DOHH2 (cell line): ENCODE data around the gene FBLN2.

Source experiments
- H3F3A ChIP-seq: fragments of 200-600 bp; sonication (generic), shearing (Covaris generic); 2 replicates; pipeline ENCODE4 v1.6.0; 2016; ENCODE audit warnings: antibody characterized with exemption, mild to moderate bottlenecking; ENCODE audit not compliant: control insufficient read depth, insufficient read depth
- H3K27ac ChIP-seq: fragments of 200-600 bp; sonication (generic); 2 replicates; pipeline ENCODE4 v1.5.1; 2014; ENCODE audit warnings: low read depth, mild to moderate bottlenecking, low read length, moderate library complexity
- H3K27me3 ChIP-seq: fragments of 200-600 bp; sonication (generic); 2 replicates; pipeline ENCODE4 v1.6.1; 2014; ENCODE audit warnings: mild to moderate bottlenecking, low read length, mixed read lengths; ENCODE audit not compliant: control insufficient read depth
- H3K36me3 ChIP-seq: fragments of 200-600 bp; sonication (generic); 2 replicates; pipeline ENCODE4 v1.6.1; 2014; ENCODE audit warnings: mild to moderate bottlenecking, low read length, moderate library complexity, mixed read lengths; ENCODE audit not compliant: control insufficient read depth
- H3K4me1 ChIP-seq: fragments of 200-600 bp; sonication (generic); 2 replicates; pipeline ENCODE4 v1.6.1; 2014; ENCODE audit warnings: mild to moderate bottlenecking, low read length, mixed read lengths; ENCODE audit not compliant: control insufficient read depth
- H3K4me2 ChIP-seq: fragments of 200-600 bp; sonication (generic); 2 replicates; pipeline ENCODE4 v1.6.0; 2014; ENCODE audit warnings: mild to moderate bottlenecking, low read length, moderate library complexity
- H3K4me3 ChIP-seq: fragments of 200-600 bp; sonication (generic); 2 replicates; pipeline ENCODE4 v1.5.1; 2014; ENCODE audit warnings: mild to moderate bottlenecking, low read length, mixed read lengths
- H3K79me2 ChIP-seq: fragments of 200-600 bp; sonication (generic); 2 replicates; pipeline ENCODE4 v1.6.1; 2014; ENCODE audit warnings: mild to moderate bottlenecking, low read length, mixed read lengths; ENCODE audit not compliant: control insufficient read depth
- H3K9me2 ChIP-seq: fragments of 200-600 bp; sonication (generic); replicated peaks from 2 replicates; pipeline ENCODE4 v1.6.1; 2014; ENCODE audit warnings: mild to moderate bottlenecking, low read length, mixed read lengths; ENCODE audit not compliant: control insufficient read depth
- H3K9me3 ChIP-seq: fragments of 200-600 bp; sonication (generic); 2 replicates; pipeline ENCODE4 v1.6.1; 2014; ENCODE audit warnings: antibody characterized with exemption, low read length, mixed read lengths; ENCODE audit not compliant: control insufficient read depth, insufficient read depth
- H4K20me1 ChIP-seq: fragments of 200-600 bp; sonication (generic); 2 replicates; pipeline ENCODE4 v1.6.0; 2014; ENCODE audit warnings: low read depth, mild to moderate bottlenecking, antibody characterized with exemption, low read length, moderate library complexity; ENCODE audit not compliant: control insufficient read depth, insufficient read depth
- EZH2phosphoT487 ChIP-seq: fragments of 200-600 bp; sonication (generic); IDR thresholded peaks from 2 replicates; pipeline ENCODE4 v1.6.1; 2017; ENCODE audit warnings: borderline replicate concordance, mild to moderate bottlenecking, antibody characterized with exemption, low read length, moderate library complexity, mixed read lengths
- TF ChIP-seq, protein P1 (sequence below): fragments of 200-600 bp; sonication (generic); IDR thresholded peaks from one replicate; pipeline ENCODE4 v1.5.1; 2014; ENCODE audit warnings: antibody characterized with exemption, mild to moderate bottlenecking, low read depth, low read length; ENCODE audit not compliant: poor library complexity, severe bottlenecking

The FBLN2 gene

DNA sequence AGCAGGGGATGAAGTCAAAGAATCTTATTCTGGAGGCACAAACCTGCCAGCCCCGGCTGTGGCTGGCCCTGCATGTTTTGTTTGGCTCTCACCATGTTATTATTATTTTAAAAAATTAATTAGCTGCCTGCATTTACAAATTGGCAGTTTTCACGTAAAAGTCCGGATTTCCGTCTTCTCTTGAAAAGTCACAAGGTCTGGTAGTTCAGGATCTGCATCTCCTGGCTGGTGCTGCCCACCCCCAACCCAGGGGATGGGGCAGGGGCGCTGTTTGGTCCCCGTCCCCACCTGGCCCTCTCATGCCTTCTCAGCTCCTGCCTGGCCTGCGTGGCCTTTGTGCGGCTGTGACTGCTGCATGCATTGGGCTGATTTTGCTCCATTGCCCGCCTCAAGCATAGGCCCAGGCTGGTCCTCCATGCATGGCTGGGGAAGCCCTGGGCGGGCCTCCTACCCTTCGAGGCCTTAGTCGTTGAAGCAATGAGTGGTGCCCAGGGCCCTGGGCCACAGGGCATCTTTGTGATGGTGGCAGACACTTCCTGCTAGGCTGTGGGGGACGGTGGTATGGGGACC lies 2.0 kb downstream of the FBLN2 start:
- Histone ChIP-seq H3K27ac (no peak overlapping the region), H3K4me3 (no peak overlapping the region), H3K36me3 (no peaks in the 10 kb centered on the region), H3F3A (no peaks in the 10 kb centered on the region), H3K4me1 (no peaks in the 10 kb centered on the region), H3K9me3 (no peaks in the 10 kb centered on the region), H4K20me1 (no peaks in the 10 kb centered on the region), H3K79me2 (no peaks in the 10 kb centered on the region), H3K4me2 (no peak overlapping the region), H3K27me3 (no peaks in the 10 kb centered on the region), H3K9me2 (no peaks in the 10 kb centered on the region)
- TF ChIP-seq, protein P1, sequence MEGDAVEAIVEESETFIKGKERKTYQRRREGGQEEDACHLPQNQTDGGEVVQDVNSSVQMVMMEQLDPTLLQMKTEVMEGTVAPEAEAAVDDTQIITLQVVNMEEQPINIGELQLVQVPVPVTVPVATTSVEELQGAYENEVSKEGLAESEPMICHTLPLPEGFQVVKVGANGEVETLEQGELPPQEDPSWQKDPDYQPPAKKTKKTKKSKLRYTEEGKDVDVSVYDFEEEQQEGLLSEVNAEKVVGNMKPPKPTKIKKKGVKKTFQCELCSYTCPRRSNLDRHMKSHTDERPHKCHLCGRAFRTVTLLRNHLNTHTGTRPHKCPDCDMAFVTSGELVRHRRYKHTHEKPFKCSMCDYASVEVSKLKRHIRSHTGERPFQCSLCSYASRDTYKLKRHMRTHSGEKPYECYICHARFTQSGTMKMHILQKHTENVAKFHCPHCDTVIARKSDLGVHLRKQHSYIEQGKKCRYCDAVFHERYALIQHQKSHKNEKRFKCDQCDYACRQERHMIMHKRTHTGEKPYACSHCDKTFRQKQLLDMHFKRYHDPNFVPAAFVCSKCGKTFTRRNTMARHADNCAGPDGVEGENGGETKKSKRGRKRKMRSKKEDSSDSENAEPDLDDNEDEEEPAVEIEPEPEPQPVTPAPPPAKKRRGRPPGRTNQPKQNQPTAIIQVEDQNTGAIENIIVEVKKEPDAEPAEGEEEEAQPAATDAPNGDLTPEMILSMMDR, result no peak
- no peak for TF ChIP-seq EZH2phosphoT487

DNA sequence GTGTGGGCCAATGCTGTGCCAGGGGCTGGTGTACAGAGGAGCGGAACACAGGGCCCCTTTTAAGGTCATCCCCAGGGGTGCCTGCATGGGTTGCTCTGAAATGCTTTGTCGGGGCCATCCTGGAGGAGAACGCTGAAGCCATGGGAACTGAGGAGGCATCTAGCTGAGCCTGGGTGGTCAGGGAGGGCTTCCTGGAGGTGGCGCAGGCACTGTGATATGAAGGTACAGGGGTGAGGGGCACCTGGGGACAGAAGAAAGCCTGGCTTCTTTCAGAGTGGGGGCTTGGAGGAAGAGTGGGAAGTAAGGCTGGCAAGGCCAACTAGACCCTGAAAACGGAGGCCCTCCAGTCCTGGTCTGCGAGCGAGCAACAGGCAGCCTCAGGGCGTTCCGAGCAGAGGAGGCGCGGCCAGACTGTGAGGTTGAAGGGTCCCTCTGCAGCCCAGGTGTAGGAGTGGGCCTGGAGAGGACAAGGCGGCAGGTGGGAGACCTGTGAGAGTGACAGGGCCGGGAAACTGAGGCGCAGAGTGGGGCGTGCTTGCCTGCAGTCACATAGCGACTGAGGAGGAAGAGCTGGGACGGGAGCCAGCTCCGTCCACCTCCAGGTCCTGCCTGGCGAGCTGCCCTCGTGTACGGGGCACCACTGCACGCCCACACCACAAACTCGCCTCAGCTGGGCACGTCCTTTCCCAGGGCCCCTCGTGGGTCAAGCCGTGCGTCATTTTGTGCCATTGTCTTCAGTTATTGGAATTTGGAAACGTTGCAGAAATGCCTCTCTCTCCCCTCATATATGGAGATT lies 4.1 kb downstream of the FBLN2 start:
- Histone ChIP-seq H3K36me3 (no peaks in the 10 kb centered on the region), H3K9me2 (no peaks in the 10 kb centered on the region), H3K27ac (no peak overlapping the region), H3F3A (no peaks in the 10 kb centered on the region), H3K4me2 (no peak overlapping the region), H3K4me1 (no peaks in the 10 kb centered on the region), H3K4me3 (no peak overlapping the region), H3K9me3 (no peaks in the 10 kb centered on the region), H3K79me2 (no peaks in the 10 kb centered on the region), H4K20me1 (no peaks in the 10 kb centered on the region), H3K27me3 (no peaks in the 10 kb centered on the region)
- TF ChIP-seq, protein P1, result no peak
- TF ChIP-seq EZH2phosphoT487, result no peak

DNA sequence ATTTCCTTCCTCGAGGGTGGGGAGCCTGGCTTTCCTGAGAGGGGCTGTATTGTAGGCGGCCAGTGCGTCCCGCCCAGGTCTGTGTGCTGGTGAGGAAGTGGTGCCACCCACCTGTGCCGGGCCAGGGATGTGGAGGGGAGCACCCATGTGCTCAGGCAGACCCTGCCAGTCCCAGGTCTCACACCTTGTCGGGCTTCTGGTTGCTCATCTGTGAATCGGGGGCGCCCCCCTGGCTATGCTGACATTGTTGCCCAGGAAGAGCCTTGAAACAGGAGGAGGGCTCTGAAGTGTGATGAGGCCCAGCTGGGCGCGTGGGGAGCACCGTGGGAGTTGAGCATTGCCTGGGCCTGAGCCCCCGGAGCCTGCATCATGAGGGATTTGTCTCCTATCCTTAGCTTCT lies 4.8 kb downstream of the FBLN2 start:
- no peaks in the 10 kb centered on the region for H3K36me3 ChIP-seq
- H3K9me3 ChIP-seq, result no peaks in the 10 kb centered on the region
- no peaks in the 10 kb centered on the region for H4K20me1 ChIP-seq
- H3K4me2 ChIP-seq, result no peak overlapping the region
- H3K79me2 ChIP-seq, result no peaks in the 10 kb centered on the region
- no peaks in the 10 kb centered on the region for H3F3A ChIP-seq
- no peaks in the 10 kb centered on the region for H3K9me2 ChIP-seq
- TF ChIP-seq EZH2phosphoT487, result no peak
- TF ChIP-seq, protein P1, result no peak
- no peaks in the 10 kb centered on the region for H3K4me1 ChIP-seq
- no peaks in the 10 kb centered on the region for H3K27me3 ChIP-seq
- H3K27ac ChIP-seq, result no peak overlapping the region
- H3K4me3 ChIP-seq, result no peak overlapping the region
